Hepatocyte (in vitro differentiated cells): Measurements from ENCODE around the gene IL13. TPM values are rescaled to one million over a fixed set of nuclear protein-coding genes. Genes with fewer than 3 reads are reported as not detected.

Experiments
- DNase-seq: peaks from one replicate; pipeline ENCODE4 v3.0.0-alpha.2; 2016; ENCODE audit warnings: low spot score
- H2AFZ ChIP-seq: fragments of 200-600 bp; sonication (generic); 2 replicates; pipeline ENCODE4 v1.6.0; 2016; ENCODE audit warnings: antibody characterized with exemption, mild to moderate bottlenecking
- H3K27ac ChIP-seq: fragments of 200-600 bp; sonication (generic); 2 replicates; pipeline ENCODE4 v1.5.1; 2016; ENCODE audit warnings: mild to moderate bottlenecking
- H3K27me3 ChIP-seq: fragments of 200-600 bp; sonication (generic); 2 replicates; pipeline ENCODE4 v1.6.1; 2016
- H3K36me3 ChIP-seq: fragments of 200-600 bp; sonication (generic); replicated peaks from 2 replicates; pipeline ENCODE4 v1.5.1; 2016; ENCODE audit warnings: low read depth; ENCODE audit not compliant: insufficient read depth
- H3K4me1 ChIP-seq: fragments of 200-600 bp; sonication (generic); 2 replicates; pipeline ENCODE4 v1.5.1; 2016; ENCODE audit warnings: mild to moderate bottlenecking, moderate library complexity; ENCODE audit not compliant: insufficient read depth
- H3K4me2 ChIP-seq: fragments of 200-600 bp; sonication (generic); 2 replicates; pipeline ENCODE4 v1.6.0; 2016
- H3K4me3 ChIP-seq: fragments of 200-600 bp; sonication (generic); 2 replicates; pipeline ENCODE4 v1.5.1; 2016; ENCODE audit warnings: mild to moderate bottlenecking
- H3K79me2 ChIP-seq: fragments of 200-600 bp; sonication (generic); 2 replicates; pipeline ENCODE4 v1.6.0; 2017; ENCODE audit warnings: mild to moderate bottlenecking
- H3K9me2 ChIP-seq: fragments of 200-600 bp; sonication (generic); replicated peaks from 2 replicates; pipeline ENCODE4 v1.6.0; 2017; ENCODE audit warnings: mild to moderate bottlenecking; ENCODE audit not compliant: insufficient read depth
- H3K9me3 ChIP-seq: fragments of 200-600 bp; sonication (generic); 2 replicates; pipeline ENCODE4 v1.5.1; 2016; ENCODE audit warnings: low read depth, mild to moderate bottlenecking
- H4K20me1 ChIP-seq: fragments of 200-600 bp; sonication (generic); 2 replicates; pipeline ENCODE4 v1.6.0; 2016; ENCODE audit warnings: mild to moderate bottlenecking; ENCODE audit not compliant: insufficient read depth, poor library complexity, severe bottlenecking
- EZH2 ChIP-seq: fragments of 200-600 bp; sonication (generic); IDR thresholded peaks from 2 replicates; pipeline ENCODE4 v1.6.1; 2016; ENCODE audit warnings: antibody characterized with exemption, mild to moderate bottlenecking, borderline replicate concordance
- EZH2phosphoT487 ChIP-seq: fragments of 200-600 bp; sonication (generic); IDR thresholded peaks from one replicate; pipeline ENCODE4 v1.6.1; 2018; ENCODE audit warnings: antibody characterized with exemption, mild to moderate bottlenecking, low read depth, moderate library complexity; ENCODE audit not compliant: unreplicated experiment, severe bottlenecking
- WGBS: methylation state at CpG from one replicate; pipeline ENCODE4 v1.1.6; 2016; ENCODE audit warnings: low lambda C conversion rate; ENCODE audit errors: missing lambda C conversion rate; 5-methylcytosine and 5-hydroxymethylcytosine counted together
- polyA plus RNA-seq: library from polyadenylated mRNA; unstranded; fragments of >200 nt; fragmentation: Nextera tagmentation; extraction: Ambion mirVana; gene quantifications from 2 replicates; pipeline ENCODE4 v1.2.1, GENCODE V29; 2016
- total RNA-seq: library from RNA; depleted of rRNA; stranded (reverse); fragments of >200 nt; gene quantifications from 2 replicates; pipeline ENCODE4 v1.2.3, GENCODE V29; 2014
- TF ChIP-seq, protein P1 (sequence below): fragments of 200-600 bp; sonication (generic); IDR thresholded peaks from 2 replicates; pipeline ENCODE4 v1.5.1; 2016; ENCODE audit warnings: antibody characterized with exemption, mild to moderate bottlenecking; ENCODE audit not compliant: poor library complexity

IL13 gene
- total and polyA plus RNA-seq, 2 experiments from 2014 or later: not detected

DNA sequence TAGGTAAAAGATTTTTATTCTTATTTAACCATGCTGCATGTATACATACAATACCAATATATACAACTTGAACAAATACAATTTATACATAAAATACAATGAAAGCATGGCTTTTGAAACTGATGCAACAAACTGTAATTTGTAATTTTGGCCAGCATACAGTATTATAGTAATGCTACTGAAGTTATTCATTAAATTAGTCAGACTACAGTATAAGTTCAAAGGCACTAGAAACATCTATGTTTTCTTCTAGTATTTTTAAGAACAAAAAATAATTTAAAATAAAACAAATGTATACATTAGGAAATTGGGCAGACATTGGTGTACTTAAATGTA, 34.6 kb downstream of the IL13 start:
- no peaks in the 10 kb centered on the region for H3K36me3 ChIP-seq
- H3K27me3 ChIP-seq: no peaks in the 10 kb centered on the region
- H3K79me2 ChIP-seq: no peaks in the 10 kb centered on the region
- H3K9me3 ChIP-seq: no peaks in the 10 kb centered on the region
- no peaks in the 10 kb centered on the region for H3K9me2 ChIP-seq
- no peak overlapping the region for H3K4me2 ChIP-seq
- DNase-seq: no peak
- no peak overlapping the region for H3K27ac ChIP-seq
- H3K4me3 ChIP-seq: no peak overlapping the region
- TF ChIP-seq, protein P1, sequence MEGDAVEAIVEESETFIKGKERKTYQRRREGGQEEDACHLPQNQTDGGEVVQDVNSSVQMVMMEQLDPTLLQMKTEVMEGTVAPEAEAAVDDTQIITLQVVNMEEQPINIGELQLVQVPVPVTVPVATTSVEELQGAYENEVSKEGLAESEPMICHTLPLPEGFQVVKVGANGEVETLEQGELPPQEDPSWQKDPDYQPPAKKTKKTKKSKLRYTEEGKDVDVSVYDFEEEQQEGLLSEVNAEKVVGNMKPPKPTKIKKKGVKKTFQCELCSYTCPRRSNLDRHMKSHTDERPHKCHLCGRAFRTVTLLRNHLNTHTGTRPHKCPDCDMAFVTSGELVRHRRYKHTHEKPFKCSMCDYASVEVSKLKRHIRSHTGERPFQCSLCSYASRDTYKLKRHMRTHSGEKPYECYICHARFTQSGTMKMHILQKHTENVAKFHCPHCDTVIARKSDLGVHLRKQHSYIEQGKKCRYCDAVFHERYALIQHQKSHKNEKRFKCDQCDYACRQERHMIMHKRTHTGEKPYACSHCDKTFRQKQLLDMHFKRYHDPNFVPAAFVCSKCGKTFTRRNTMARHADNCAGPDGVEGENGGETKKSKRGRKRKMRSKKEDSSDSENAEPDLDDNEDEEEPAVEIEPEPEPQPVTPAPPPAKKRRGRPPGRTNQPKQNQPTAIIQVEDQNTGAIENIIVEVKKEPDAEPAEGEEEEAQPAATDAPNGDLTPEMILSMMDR: no peak
- TF ChIP-seq EZH2: no peak
- TF ChIP-seq EZH2phosphoT487: no peak
- H4K20me1 ChIP-seq: no peaks in the 10 kb centered on the region
- no peaks in the 10 kb centered on the region for H3K4me1 ChIP-seq
- H2AFZ ChIP-seq: no peak overlapping the region

DNA sequence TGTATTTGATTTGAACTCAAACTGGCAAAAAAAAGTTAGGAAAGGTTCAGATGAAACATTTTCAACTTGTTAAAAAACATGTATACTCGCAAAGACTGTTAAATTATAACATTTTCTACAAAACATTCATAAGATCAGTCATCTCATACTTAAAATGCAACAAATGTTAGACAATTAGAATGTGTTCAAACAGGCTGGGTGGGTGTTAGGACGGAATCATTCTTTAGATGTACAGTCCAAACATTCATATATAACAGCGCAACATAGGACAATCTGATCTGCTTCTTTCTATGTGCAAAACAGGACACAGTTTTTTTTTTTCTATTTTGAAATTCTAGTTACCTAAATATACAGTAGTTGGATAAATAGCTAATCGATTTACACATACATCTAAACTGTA, 38.0 kb downstream of the IL13 start:
- WGBS: 93% methylated on average over 4 of the region's 4 CpGs
- Histone ChIP-seq H3K27ac (no peak overlapping the region), H3K36me3 (no peaks in the 10 kb centered on the region), H3K79me2 (no peaks in the 10 kb centered on the region), H3K9me2 (no peaks in the 10 kb centered on the region), H3K27me3 (no peaks in the 10 kb centered on the region), H3K4me1 (no peaks in the 10 kb centered on the region), H3K9me3 (no peaks in the 10 kb centered on the region), H3K4me2 (no peak overlapping the region), H3K4me3 (no peak overlapping the region), H4K20me1 (no peaks in the 10 kb centered on the region), H2AFZ (no peak overlapping the region)
- TF ChIP-seq, protein P1: no peak
- TF ChIP-seq EZH2 (no peak), EZH2phosphoT487 (no peak)
- no peak for DNase-seq

DNA sequence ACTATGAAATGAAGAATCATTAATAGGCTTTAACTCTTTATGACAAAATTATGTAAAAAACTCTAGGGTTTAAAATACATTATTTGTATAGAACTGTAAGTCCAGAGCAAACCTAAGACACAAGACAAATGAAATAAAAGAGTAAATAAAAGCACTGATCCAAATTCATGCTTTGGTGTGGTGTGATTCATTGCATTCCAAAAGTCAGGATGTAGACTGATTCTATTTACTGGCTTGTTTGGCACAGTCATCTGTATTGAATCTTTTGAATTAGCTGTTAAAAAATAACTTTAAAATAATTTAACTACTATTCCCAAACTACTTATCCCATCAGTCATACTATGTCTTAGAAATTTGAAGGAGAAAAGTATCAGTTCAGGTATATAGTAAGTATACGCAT, 46.9 kb downstream of the IL13 start:
- Histone ChIP-seq H3K27ac (no peak overlapping the region), H3K79me2 (no peaks in the 10 kb centered on the region), H3K9me2 (no peaks in the 10 kb centered on the region), H3K4me1 (no peaks in the 10 kb centered on the region), H3K36me3 (no peaks in the 10 kb centered on the region), H3K4me3 (no peak overlapping the region), H3K4me2 (no peak overlapping the region), H3K27me3 (no peaks in the 10 kb centered on the region), H4K20me1 (no peaks in the 10 kb centered on the region), H2AFZ (no peak overlapping the region), H3K9me3 (no peaks in the 10 kb centered on the region)
- no peak for DNase-seq
- WGBS: 96% methylated on average over 1 of the region's 1 CpG
- TF ChIP-seq, protein P1: no peak
- TF ChIP-seq EZH2 (no peak), EZH2phosphoT487 (no peak)

DNA sequence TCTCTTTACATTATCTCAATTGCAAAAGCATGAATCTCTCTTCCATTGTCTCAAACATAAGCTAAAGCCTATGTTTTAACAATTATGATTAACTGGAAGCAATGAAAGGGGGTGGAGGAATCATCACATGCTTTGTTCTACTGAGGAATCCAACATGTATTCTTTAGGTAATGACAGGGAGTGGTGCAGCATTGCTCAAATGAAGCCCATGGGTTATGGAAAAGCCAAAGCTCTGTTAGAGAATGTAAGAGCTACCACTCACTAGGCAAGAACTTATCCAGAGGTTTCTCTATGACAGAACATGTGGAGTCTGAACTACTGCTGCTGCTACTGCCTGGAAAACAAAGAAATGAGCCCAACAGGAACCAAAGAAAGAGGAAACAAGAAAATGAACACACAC, 50.7 kb downstream of the IL13 start:
- Histone ChIP-seq H3K9me2 (no peaks in the 10 kb centered on the region), H3K9me3 (no peaks in the 10 kb centered on the region), H3K79me2 (no peaks in the 10 kb centered on the region), H2AFZ (no peak overlapping the region), H3K4me1 (no peaks in the 10 kb centered on the region), H3K4me3 (no peak overlapping the region), H3K27ac (no peak overlapping the region), H3K36me3 (no peaks in the 10 kb centered on the region), H3K4me2 (no peak overlapping the region), H3K27me3 (no peaks in the 10 kb centered on the region), H4K20me1 (no peaks in the 10 kb centered on the region)
- TF ChIP-seq EZH2phosphoT487: no peak
- no peak for TF ChIP-seq EZH2
- TF ChIP-seq, protein P1: no peak
- DNase-seq: no peak

Other genes starting within 250 kb of the IL13 start
- 25.6 and 30.9 TPM in 2 replicates for gene IRF1, start 167.4 kb upstream of the IL13 start, total RNA-seq
- 35.8 and 44.8 TPM in 2 replicates for gene IRF1, start 167.4 kb upstream of the IL13 start, polyA plus RNA-seq
- gene IL5, start 114.7 kb upstream of the IL13 start, total RNA-seq: not detected in 2 replicates
- gene IL5, start 114.7 kb upstream of the IL13 start, polyA plus RNA-seq: not detected in 2 replicates
- 28.1 and 33.4 TPM in 2 replicates for gene RAD50, start 101.2 kb upstream of the IL13 start, total RNA-seq
- gene RAD50, start 101.2 kb upstream of the IL13 start, polyA plus RNA-seq: 27.0 and 34.3 TPM in 2 replicates
- gene IL4, start 15.8 kb downstream of the IL13 start, total RNA-seq: not detected in 2 replicates
- not detected in 2 replicates for gene IL4, start 15.8 kb downstream of the IL13 start, polyA plus RNA-seq
- 7.0 and 9.2 TPM in 2 replicates for gene KIF3A, start 79.4 kb downstream of the IL13 start, total RNA-seq
- 12.6 and 13.7 TPM in 2 replicates for gene KIF3A, start 79.4 kb downstream of the IL13 start, polyA plus RNA-seq
- gene CCNI2, start 89.3 kb downstream of the IL13 start, total RNA-seq: 1.2 and 1.4 TPM in 2 replicates
- 1.8 and 4.6 TPM in 2 replicates for gene CCNI2, start 89.3 kb downstream of the IL13 start, polyA plus RNA-seq
- 41.9 and 46.9 TPM in 2 replicates for gene SEPTIN8, start 119.1 kb downstream of the IL13 start, total RNA-seq
- gene SEPTIN8, start 119.1 kb downstream of the IL13 start, polyA plus RNA-seq: 17.6 and 18.7 TPM in 2 replicates
- gene SOWAHA, start 155.1 kb downstream of the IL13 start, total RNA-seq: 11.4 and 14.4 TPM in 2 replicates
- 3.1 and 6.8 TPM in 2 replicates for gene SOWAHA, start 155.1 kb downstream of the IL13 start, polyA plus RNA-seq
- gene SHROOM1, start 172.5 kb downstream of the IL13 start, total RNA-seq: 8.5 and 10.0 TPM in 2 replicates
- 17.8 and 19.2 TPM in 2 replicates for gene SHROOM1, start 172.5 kb downstream of the IL13 start, polyA plus RNA-seq
- 0.76 and 1.7 TPM in 2 replicates for gene GDF9, start 208.3 kb downstream of the IL13 start, total RNA-seq
- 2.2 and 4.1 TPM in 2 replicates for gene GDF9, start 208.3 kb downstream of the IL13 start, polyA plus RNA-seq
- 146 and 174 TPM in 2 replicates for gene UQCRQ, start 208.5 kb downstream of the IL13 start, total RNA-seq
- 1,138 and 1,156 TPM in 2 replicates for gene UQCRQ, start 208.5 kb downstream of the IL13 start, polyA plus RNA-seq
- gene LEAP2, start 215.5 kb downstream of the IL13 start, total RNA-seq: 19.2 and 22.6 TPM in 2 replicates
- 30.5 and 36.3 TPM in 2 replicates for gene LEAP2, start 215.5 kb downstream of the IL13 start, polyA plus RNA-seq